Keratinocyte (primary cell): ENCODE results near the gene PRKCE. TPM values are rescaled to one million over a fixed set of nuclear protein-coding genes. Genes with fewer than 3 reads are reported as not detected.
"Not testable (repeated sequence)": the region's sequence is repeated elsewhere in the genome, so short reads cannot be mapped to it uniquely, and the experiment has no call there.

Experiments used
- DNase-seq: peaks from one replicate; pipeline ENCODE4 v3.0.0-alpha.2; 2011; ENCODE audit warnings: low read depth, missing footprints, low spot score
- FAIRE-seq: peaks from 2 replicates; lab custom pipeline; 2011; peaks lifted over from hg19 to GRCh38; lab: Jason Lieb, UNC
- H2AFZ ChIP-seq: 2 replicates; pipeline ENCODE4 v1.6.0; 2012; ENCODE audit warnings: low read length, control low read depth, inconsistent platforms; ENCODE audit not compliant: control insufficient read depth
- H3K27ac ChIP-seq: 2 replicates; pipeline ENCODE4 v1.5.1; 2011; ENCODE audit warnings: low read length; ENCODE audit not compliant: control insufficient read depth, insufficient read depth
- H3K27me3 ChIP-seq: 3 replicates; pipeline ENCODE4 v1.6.0; 2011; ENCODE audit warnings: low read length; ENCODE audit not compliant: control insufficient read depth, insufficient read depth; ENCODE audit errors: extremely low read depth
- H3K36me3 ChIP-seq, 2 experiments: 2 replicates in 1 of 2; 3 replicates in 1 of 2; pipeline ENCODE4 v1.5.1; 2011; ENCODE audit warnings: low read length in 2 of 2, mild to moderate bottlenecking in 1 of 2; ENCODE audit not compliant: control insufficient read depth in 2 of 2, insufficient read depth in 2 of 2; ENCODE audit errors: extremely low read depth in 1 of 2
- H3K4me1 ChIP-seq: 3 replicates; pipeline ENCODE4 v1.5.1; 2011; ENCODE audit warnings: low read length; ENCODE audit not compliant: control insufficient read depth, insufficient read depth; ENCODE audit errors: extremely low read depth
- H3K4me2 ChIP-seq: 3 replicates; pipeline ENCODE4 v1.6.0; 2011; ENCODE audit warnings: low read depth, low read length; ENCODE audit not compliant: control insufficient read depth, insufficient read depth; ENCODE audit errors: extremely low read depth
- H3K4me3 ChIP-seq, 3 experiments: fragments of 200-600 bp in 1 of 3; sonication (generic) in 1 of 3; 2 replicates in 2 of 3; 3 replicates in 1 of 3; pipeline ENCODE4 v1.5.1; 2011 to 2016; ENCODE audit warnings: low read length in 3 of 3, mild to moderate bottlenecking in 3 of 3, control low read depth in 2 of 3, inconsistent platforms in 1 of 3, low read depth in 1 of 3, mixed read lengths in 1 of 3, mixed run types in 1 of 3, moderate library complexity in 1 of 3; ENCODE audit not compliant: control insufficient read depth in 2 of 3, insufficient read depth in 2 of 3; ENCODE audit errors: extremely low read depth in 1 of 3
- H3K79me2 ChIP-seq: 2 replicates; pipeline ENCODE4 v1.6.0; 2012; ENCODE audit warnings: low read length; ENCODE audit not compliant: control insufficient read depth, insufficient read depth
- H3K9ac ChIP-seq: 3 replicates; pipeline ENCODE4 v1.6.0; 2011; ENCODE audit warnings: low read length; ENCODE audit not compliant: control insufficient read depth, insufficient read depth; ENCODE audit errors: extremely low read depth
- H3K9me1 ChIP-seq: 3 replicates; pipeline ENCODE4 v1.6.0; 2011; ENCODE audit warnings: low read length; ENCODE audit not compliant: control insufficient read depth, insufficient read depth; ENCODE audit errors: extremely low read depth
- H3K9me3 ChIP-seq: 2 replicates; pipeline ENCODE4 v1.5.1; 2012; ENCODE audit warnings: low read depth, low read length; ENCODE audit not compliant: control insufficient read depth
- H4K20me1 ChIP-seq: 3 replicates; pipeline ENCODE4 v1.6.0; 2011; ENCODE audit warnings: low read length; ENCODE audit not compliant: control insufficient read depth, insufficient read depth; ENCODE audit errors: extremely low read depth
- CTCF ChIP-seq, 3 experiments: IDR thresholded peaks in 1 of 3; conservative IDR thresholded peaks in 1 of 3; optimal IDR thresholded peaks in 1 of 3; 2 replicates in 2 of 3; 3 replicates in 1 of 3; pipeline versions ENCODE3 to v1.5.1; 2011; ENCODE audit warnings: low read length in 3 of 3, mild to moderate bottlenecking in 3 of 3, moderate library complexity in 2 of 3, control low read depth in 1 of 3, inconsistent platforms in 1 of 3; ENCODE audit not compliant: insufficient read depth in 2 of 3; ENCODE audit errors: extremely low read depth in 1 of 3
- EZH2 ChIP-seq: IDR thresholded peaks from one replicate; pipeline ENCODE4 v1.6.1; 2012; ENCODE audit warnings: inconsistent platforms, mild to moderate bottlenecking, low read length, moderate library complexity
- dilution Hi-C: fragments of 300-500 bp; cut with MboI; formaldehyde crosslinking; loops from one replicate; pipeline ENCODE4 v1.7.0; 2020; ENCODE audit warnings: low sequenced_read_pairs; ENCODE audit not compliant: extremely low pct_ligation_motif_present
- polyA plus RNA-seq, 5 experiments: library from polyadenylated mRNA; depleted of rRNA in 3 of 5; stranded (reverse) in 3 of 5; stranded (forward) in 1 of 5; unstranded in 1 of 5; fragments of >200 nt; gene quantifications; 1 replicate in 1 of 5; 2 replicates in 3 of 5; 3 replicates in 1 of 5; pipeline versions ENCODE4 v1.2.1 to v1.2.3, GENCODE V29; 2011 to 2012; ENCODE audit warnings: missing spikeins in 2 of 5, low read depth in 1 of 5, low replicate concordance in 1 of 5

The PRKCE gene
- polyA plus RNA-seq, 1 donor (not counting 4 experiments of a cell fraction or from before 2014, with no cell fraction given) = 2.0 TPM

- DNase-seq (no peak), FAIRE-seq (no peak)
- TF ChIP-seq CTCF (optimal IDR thresholded peaks at IDR 0.05 in 1 of 3, IDR thresholded peaks at IDR 0.05 in 1 of 3, conservative IDR thresholded peaks at IDR 0.05 in 1 of 3; ENCODE audit: extremely low read depth in 1 of 3, insufficient read depth in 2 of 3, low read length in 3 of 3) (no peak), EZH2 (no peak)
- no peaks in the 10 kb centered on the region for H3K36me3 ChIP-seq
- H3K9me1 ChIP-seq = no peaks in the 10 kb centered on the region
- no peak overlapping the region for H3K4me2 ChIP-seq
- no peaks in the 10 kb centered on the region for H3K4me1 ChIP-seq
- no peak overlapping the region for H3K9ac ChIP-seq
- no peak overlapping the region for H3K4me3 ChIP-seq
- no peaks in the 10 kb centered on the region for H3K27me3 ChIP-seq
- no peak overlapping the region for H2AFZ ChIP-seq
- dilution Hi-C loops = no loop called here
- no peaks in the 10 kb centered on the region for H3K9me3 ChIP-seq
- no peaks in the 10 kb centered on the region for H4K20me1 ChIP-seq
- no peaks in the 10 kb centered on the region for H3K79me2 ChIP-seq
- H3K27ac ChIP-seq = no peak overlapping the region
Measured at GRCh38 chr2:45714679-45715078, 63.2 kb downstream of the PRKCE start.

GRCh38 chr2:45715601-45716379, 64.3 kb downstream of the PRKCE start:
- Histone ChIP-seq H3K4me1 (no peaks in the 10 kb centered on the region), H3K9ac (no peak overlapping the region), H3K4me2 (no peak overlapping the region), H3K9me3 (no peaks in the 10 kb centered on the region), H3K79me2 (no peaks in the 10 kb centered on the region), H3K27me3 (no peaks in the 10 kb centered on the region), H3K36me3 (no peaks in the 10 kb centered on the region), H3K9me1 (no peaks in the 10 kb centered on the region), H4K20me1 (no peaks in the 10 kb centered on the region), H2AFZ (no peak overlapping the region), H3K27ac (no peak overlapping the region), H3K4me3 (no peak overlapping the region)
- TF ChIP-seq EZH2 (no peak), CTCF (optimal IDR thresholded peaks at IDR 0.05 in 1 of 3, IDR thresholded peaks at IDR 0.05 in 1 of 3, conservative IDR thresholded peaks at IDR 0.05 in 1 of 3; ENCODE audit: extremely low read depth in 1 of 3, insufficient read depth in 2 of 3, low read length in 3 of 3) (no peak)
- DNase-seq = no peak
- no peak for FAIRE-seq
- dilution Hi-C loops = no loop called here

- H3K4me2 ChIP-seq, H2AFZ ChIP-seq, DNase-seq, H3K9me3 ChIP-seq, H3K4me3 ChIP-seq, H3K79me2 ChIP-seq, H3K4me1 ChIP-seq, FAIRE-seq, H3K9me1 ChIP-seq, H3K36me3 ChIP-seq, H3K27me3 ChIP-seq, H3K9ac ChIP-seq, H4K20me1 ChIP-seq, H3K27ac ChIP-seq, dilution Hi-C loops: not testable (repeated sequence)
Measured at GRCh38 chr2:45716432-45716831, 65.0 kb downstream of the PRKCE start.
